HepG2 (cell line): ENCODE measurements around the gene ZNF490. TPM values are rescaled to one million over a fixed set of nuclear protein-coding genes. Genes with fewer than 3 reads are reported as not detected.

Experiments
- ATAC-seq: fragments of 200-7000 bp; cut with Tn5 transposase; 3 replicates; pipeline ENCODE4 v1.9.1; 2020; ENCODE audit warnings: mild to moderate bottlenecking, moderate library complexity
- BruUV-seq: library from RNA; stranded (reverse); fragments of 400-500 nt; replicated peaks from 2 replicates; lab custom pipeline; 2021; lab: Mats Ljungman, UMichigan
- CTCF ChIA-PET: fragments of 300-600 bp; formaldehyde crosslinking; extraction: SDS; loops from one replicate; lab custom pipeline; 2021; ENCODE audit warnings: low total read pairs, inconsistent platforms, low intra/inter-chr PET ratio; lab: Yijun Ruan, JAX
- POLR2A ChIA-PET: fragments of 350-600 bp; sonication (Branson Sonifier 250); formaldehyde crosslinking; loops from one replicate; lab custom pipeline; 2020; ENCODE audit warnings: antibody characterized with exemption, inconsistent platforms; lab: Yijun Ruan, JAX
- DNase-seq: peaks from one replicate; pipeline ENCODE4 v3.0.0-alpha.2; 2015; ENCODE audit warnings: low spot score
- FAIRE-seq: peaks from 3 replicates; lab custom pipeline; 2011; peaks lifted over from hg19 to GRCh38; lab: Jason Lieb, UNC
- H2AFZ ChIP-seq: one replicate; pipeline ENCODE4 v1.6.1; 2011; ENCODE audit warnings: low read length, inconsistent platforms
- H3K27ac ChIP-seq: fragments of 300-600 bp; 3 replicates; pipeline ENCODE4 v1.8.0; 2011; ENCODE audit warnings: mixed run types, mild to moderate bottlenecking, mixed read lengths, low read length, inconsistent platforms; ENCODE audit not compliant: insufficient read depth; ENCODE audit errors: extremely low read length
- H3K27me3 ChIP-seq, 2 experiments: fragments of 200-600 bp in 1 of 2; 2 replicates in 1 of 2; 3 replicates in 1 of 2; pipeline versions ENCODE4 v1.6.0 to v1.8.0; 2011; ENCODE audit warnings: low read length in 2 of 2, mild to moderate bottlenecking in 2 of 2, moderate library complexity in 2 of 2, inconsistent platforms in 1 of 2; ENCODE audit not compliant: insufficient read depth in 2 of 2, control insufficient read depth in 1 of 2
- H3K36me3 ChIP-seq, 2 experiments: fragments of 200-600 bp in 1 of 2; replicated peaks in 1 of 2; 2 replicates in 1 of 2; 3 replicates in 1 of 2; pipeline versions ENCODE4 v1.5.1 to v1.8.0; 2011; ENCODE audit warnings: low read length in 2 of 2, inconsistent platforms in 1 of 2; ENCODE audit not compliant: insufficient read depth in 2 of 2, control insufficient read depth in 1 of 2
- H3K4me1 ChIP-seq: 2 replicates; pipeline ENCODE4 v1.5.1; 2012; ENCODE audit warnings: low read length, inconsistent platforms; ENCODE audit not compliant: insufficient read depth
- H3K4me2 ChIP-seq: 2 replicates; pipeline ENCODE4 v1.6.0; 2011; ENCODE audit warnings: low read depth, low read length, inconsistent platforms
- H3K4me3 ChIP-seq, 3 experiments: fragments of 200-600 bp in 1 of 3; sonication (generic), shearing (Covaris generic) in 1 of 3; replicated peaks in 1 of 3; 2 replicates each; pipeline ENCODE4 v1.5.1; 2011 to 2016; ENCODE audit warnings: low read length in 3 of 3, inconsistent platforms in 2 of 3, low read depth in 2 of 3, mild to moderate bottlenecking in 2 of 3, control low read depth in 1 of 3, mixed read lengths in 1 of 3; ENCODE audit not compliant: insufficient read depth in 1 of 3
- H3K79me2 ChIP-seq: one replicate; pipeline ENCODE4 v1.6.1; 2011; ENCODE audit warnings: low read length, inconsistent platforms; ENCODE audit not compliant: insufficient read depth
- H3K9ac ChIP-seq: 2 replicates; pipeline ENCODE4 v1.6.0; 2011; ENCODE audit warnings: mild to moderate bottlenecking, low read depth, low read length, inconsistent platforms; ENCODE audit not compliant: insufficient read depth
- H3K9me3 ChIP-seq: 2 replicates; pipeline ENCODE4 v1.5.1; 2012; ENCODE audit warnings: mild to moderate bottlenecking, low read length
- H4K20me1 ChIP-seq: 2 replicates; pipeline ENCODE4 v1.6.0; 2011; ENCODE audit warnings: inconsistent platforms, mild to moderate bottlenecking, low read length, moderate library complexity; ENCODE audit not compliant: insufficient read depth
- BRD4 ChIP-seq: sonication (generic); formaldehyde crosslinking; IDR thresholded peaks from 2 replicates; pipeline ENCODE4 v1.4.0; 2020; ENCODE audit warnings: missing genetic modification reagents
- CBX5 ChIP-seq: sonication (generic); formaldehyde crosslinking; IDR thresholded peaks from 2 replicates; pipeline ENCODE4 v1.4.0; 2020; ENCODE audit warnings: missing genetic modification reagents, borderline replicate concordance
- FOXK1 ChIP-seq: sonication (generic); formaldehyde crosslinking; IDR thresholded peaks from 2 replicates; pipeline ENCODE4 v1.4.0; 2020; ENCODE audit warnings: low read depth, missing genetic modification reagents, borderline replicate concordance
- FOXK2 ChIP-seq: fragments of 450-650 bp; IDR thresholded peaks from 2 replicates; pipeline ENCODE4 v1.6.1; 2016
- FOXO1 ChIP-seq: sonication (generic); formaldehyde crosslinking; IDR thresholded peaks from 2 replicates; pipeline ENCODE4 v1.4.0; 2020; ENCODE audit warnings: missing genetic modification reagents
- FOXP1 ChIP-seq, 2 experiments: fragments of 450-650 bp in 1 of 2; IDR thresholded peaks; 2 replicates each; pipeline ENCODE4 v1.6.1; 2017 to 2018; ENCODE audit warnings: antibody characterized with exemption in 1 of 2
- GATAD2A ChIP-seq: IDR thresholded peaks from 2 replicates; pipeline ENCODE4 v1.6.1; 2016
- HDAC6 ChIP-seq: fragments of 200-600 bp; sonication (generic); IDR thresholded peaks from 2 replicates; pipeline ENCODE4 v1.7.0; 2017; ENCODE audit warnings: mild to moderate bottlenecking, antibody characterized with exemption, low read length, low read depth
- HOXA3 ChIP-seq: sonication (generic); formaldehyde crosslinking; IDR thresholded peaks from 2 replicates; pipeline ENCODE4 v1.5.0; 2020; ENCODE audit warnings: missing genetic modification reagents
- IKZF1 ChIP-seq: fragments of 450-650 bp; IDR thresholded peaks from 2 replicates; pipeline ENCODE4 v1.7.1; 2016
- NR2F1 ChIP-seq, 2 experiments: fragments of 450-650 bp in 1 of 2; formaldehyde crosslinking in 1 of 2; IDR thresholded peaks; 2 replicates each; pipeline versions ENCODE4 v1.5.0 to v1.6.1; 2016 to 2020; ENCODE audit warnings: mild to moderate bottlenecking in 1 of 2, missing compliant biosample characterization in 1 of 2, missing genetic modification reagents in 1 of 2, moderate library complexity in 1 of 2
- RARA ChIP-seq: IDR thresholded peaks from 2 replicates; pipeline ENCODE4 v1.6.1; 2016; ENCODE audit warnings: missing genetic modification reagents, missing compliant biosample characterization
- RXRA ChIP-seq: sonication (generic); formaldehyde crosslinking; IDR thresholded peaks from 2 replicates; pipeline ENCODE4 v1.5.1; 2020; ENCODE audit warnings: missing genetic modification reagents
- RXRB ChIP-seq: IDR thresholded peaks from 2 replicates; pipeline ENCODE4 v1.6.1; 2016; ENCODE audit warnings: borderline replicate concordance, missing genetic modification reagents, missing compliant biosample characterization
- SKI ChIP-seq: fragments of 450-650 bp; IDR thresholded peaks from one replicate; pipeline ENCODE4 v1.6.1; 2018; ENCODE audit warnings: mild to moderate bottlenecking; ENCODE audit not compliant: partially characterized antibody
- TBX2 ChIP-seq: sonication (generic); formaldehyde crosslinking; IDR thresholded peaks from 2 replicates; pipeline ENCODE4 v1.5.0; 2020; ENCODE audit warnings: missing genetic modification reagents, mild to moderate bottlenecking, borderline replicate concordance
- ZNF124 ChIP-seq: sonication (generic); formaldehyde crosslinking; IDR thresholded peaks from 2 replicates; pipeline ENCODE4 v1.4.0; 2020; ENCODE audit warnings: missing genetic modification reagents
- ZNF24 ChIP-seq: fragments of 450-650 bp; IDR thresholded peaks from 2 replicates; pipeline ENCODE4 v1.6.1; 2017; ENCODE audit warnings: antibody characterized with exemption, mild to moderate bottlenecking
- ZNF274 ChIP-seq: sonication (generic); formaldehyde crosslinking; IDR thresholded peaks from 2 replicates; pipeline ENCODE4 v1.5.1; 2020; ENCODE audit warnings: mild to moderate bottlenecking, missing genetic modification reagents
- WGBS: methylation state at CpG from one replicate; pipeline ENCODE4 v1.1.6; 2017; ENCODE audit warnings: low lambda C conversion rate; 5-methylcytosine and 5-hydroxymethylcytosine counted together
- in situ Hi-C: cut with HindIII; loops from 2 replicates; pipeline ENCODE4 v1.10.0; 2017; ENCODE audit warnings: low pct_unique_long_range_greater_than_20kb; ENCODE audit not compliant: extremely low pct_ligation_motif_present
- intact Hi-C: fragments of 100-400 bp; cut with micrococcal nuclease; formaldehyde crosslinking; loops from one replicate; pipeline ENCODE4 v1.10.0; 2022; ENCODE audit not compliant: unreplicated experiment
- polyA plus RNA-seq, 8 experiments: library from polyadenylated mRNA; depleted of rRNA in 3 of 8; stranded (reverse) in 7 of 8; unstranded in 1 of 8; fragments of >200 nt; fragmentation: Illumina TruSeq in 4 of 8; extraction: Trizol in 4 of 8; gene quantifications; 2 replicates each; pipeline versions ENCODE4 v1.2.1 to v1.2.3, GENCODE V29; 2011 to 2016; ENCODE audit warnings: low read depth in 4 of 8, missing spikeins in 1 of 8, mixed read lengths in 1 of 8; ENCODE audit not compliant: insufficient read depth in 1 of 8
- total RNA-seq, 5 experiments: library from RNA; depleted of rRNA; stranded (reverse); fragments of >200 nt; fragmentation: Illumina TruSeq; extraction: Trizol; gene quantifications; 2 replicates each; pipeline ENCODE4 v1.2.3, GENCODE V29; 2016; ENCODE audit warnings: low read depth in 1 of 5
- TF ChIP-seq, protein P1 (sequence below): sonication (generic); formaldehyde crosslinking; IDR thresholded peaks from 2 replicates; pipeline ENCODE4 v1.4.0; 2020; ENCODE audit warnings: missing genetic modification reagents; ENCODE audit errors: not compliant biosample characterization
- TF ChIP-seq, protein P2 (sequence below): sonication (generic); formaldehyde crosslinking; IDR thresholded peaks from 2 replicates; pipeline ENCODE4 v1.4.0; 2020; ENCODE audit warnings: missing genetic modification reagents, borderline replicate concordance
- TF ChIP-seq, protein P3 (sequence below): IDR thresholded peaks from 2 replicates; pipeline ENCODE4 v1.6.1; 2016; ENCODE audit warnings: low read depth

ZNF490 gene
- total and polyA plus RNA-seq, 2 of the 13 experiments (the other 11 are each of a cell fraction or from before 2014, with no cell fraction given): 1.3 to 2.9 TPM

DNA sequence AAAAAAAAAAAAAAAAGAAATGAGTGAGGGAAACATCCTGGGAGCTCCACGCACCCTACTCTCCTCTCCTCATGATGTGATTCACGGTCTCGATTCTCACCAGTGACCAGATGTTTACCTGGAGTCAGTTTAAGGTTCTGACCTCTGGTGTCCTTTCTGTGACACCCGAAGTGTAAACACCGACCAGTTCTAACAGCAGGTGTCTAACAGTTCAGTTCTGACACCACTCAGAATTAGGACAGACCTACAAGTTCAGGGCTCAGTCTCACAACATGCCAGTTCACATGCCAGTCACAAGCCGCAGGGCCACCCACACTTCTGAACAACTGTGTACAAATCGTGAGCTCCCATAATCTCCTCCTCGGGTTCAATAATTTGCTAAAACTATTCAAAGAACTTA is 65.3 kb downstream of the ZNF490 start:
- Histone ChIP-seq H3K9ac (no peak overlapping the region), H3K27me3 (no peaks in the 10 kb centered on the region), H3K79me2 (peaks cover 57% of the 10 kb centered on the region), H2AFZ (no peak overlapping the region), H3K4me1 (peaks cover 49% of the 10 kb centered on the region), H3K36me3 (peaks cover 2 to 4% of the 10 kb centered on the region in 2 experiments; a peak in 2 of 5 replicates), H3K27ac (no peak overlapping the region), H3K9me3 (no peaks in the 10 kb centered on the region), H4K20me1 (peaks cover 23% of the 10 kb centered on the region), H3K4me2 (peak overlapping the region; percentile 2; the same call in 1 of the 2 replicates), H3K4me3 (no peak overlapping the region)
- in situ Hi-C loops (no loop called here), intact Hi-C loops (no loop called here)
- no peak for FAIRE-seq
- POLR2A ChIA-PET: no interaction called here
- CTCF ChIA-PET: no interaction called here
- WGBS: 52% methylated on average over 8 of the region's 8 CpGs
- peak; percentile 24 for DNase-seq
- BruUV-seq: no TSS peak
- ATAC-seq: peak; percentile 69
- TF ChIP-seq FOXO1 (CRISPR knock-in tag) (peak; percentile 17; the same call in 1 of the 2 replicates), TBX2 (CRISPR knock-in tag) (peak; percentile 37; the same call in 1 of the 2 replicates), BRD4 (no peak), CBX5 (CRISPR knock-in tag) (no peak), SKI (peak; percentile 25), NR2F1 (CRISPR knock-in tag; IDR thresholded peaks at IDR 0.05) (peak in 1 of 2 experiments; percentile 32; a peak in 1 of 4 replicates), RXRA (CRISPR knock-in tag) (peak; percentile 71; the same call in 1 of the 2 replicates), FOXK1 (peak; percentile 61; the same call in 1 of the 2 replicates), HDAC6 (no peak), RARA (CRISPR knock-in tag) (peak; percentile 98), ZNF274 (CRISPR knock-in tag) (no peak), FOXP1 (IDR thresholded peaks at IDR 0.05) (no peak), FOXP1 (CRISPR knock-in tag; IDR thresholded peaks at IDR 0.05) (0 out of 2 replicates have a peak, but pooled peaks have one; percentile 47), ZNF24 (no peak), HOXA3 (CRISPR knock-in tag) (no peak), RXRB (CRISPR knock-in tag) (peak; percentile 66; the same call in 1 of the 2 replicates), FOXK2 (peak; percentile 44; the same call in 1 of the 2 replicates), IKZF1 (no peak), GATAD2A (CRISPR knock-in tag) (0 out of 2 replicates have a peak, but pooled peaks have one; percentile 16), ZNF124 (CRISPR knock-in tag) (no peak)
- TF ChIP-seq, protein P1, sequence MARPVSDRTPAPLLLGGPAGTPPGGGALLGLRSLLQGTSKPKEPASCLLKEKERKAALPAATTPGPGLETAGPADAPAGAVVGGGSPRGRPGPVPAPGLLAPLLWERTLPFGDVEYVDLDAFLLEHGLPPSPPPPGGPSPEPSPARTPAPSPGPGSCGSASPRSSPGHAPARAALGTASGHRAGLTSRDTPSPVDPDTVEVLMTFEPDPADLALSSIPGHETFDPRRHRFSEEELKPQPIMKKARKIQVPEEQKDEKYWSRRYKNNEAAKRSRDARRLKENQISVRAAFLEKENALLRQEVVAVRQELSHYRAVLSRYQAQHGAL (CRISPR knock-in tag): no peak
- TF ChIP-seq, protein P2, sequence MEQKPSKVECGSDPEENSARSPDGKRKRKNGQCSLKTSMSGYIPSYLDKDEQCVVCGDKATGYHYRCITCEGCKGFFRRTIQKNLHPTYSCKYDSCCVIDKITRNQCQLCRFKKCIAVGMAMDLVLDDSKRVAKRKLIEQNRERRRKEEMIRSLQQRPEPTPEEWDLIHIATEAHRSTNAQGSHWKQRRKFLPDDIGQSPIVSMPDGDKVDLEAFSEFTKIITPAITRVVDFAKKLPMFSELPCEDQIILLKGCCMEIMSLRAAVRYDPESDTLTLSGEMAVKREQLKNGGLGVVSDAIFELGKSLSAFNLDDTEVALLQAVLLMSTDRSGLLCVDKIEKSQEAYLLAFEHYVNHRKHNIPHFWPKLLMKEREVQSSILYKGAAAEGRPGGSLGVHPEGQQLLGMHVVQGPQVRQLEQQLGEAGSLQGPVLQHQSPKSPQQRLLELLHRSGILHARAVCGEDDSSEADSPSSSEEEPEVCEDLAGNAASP: peak; percentile 45; the same call in 1 of the 2 replicates
- TF ChIP-seq, protein P3, sequence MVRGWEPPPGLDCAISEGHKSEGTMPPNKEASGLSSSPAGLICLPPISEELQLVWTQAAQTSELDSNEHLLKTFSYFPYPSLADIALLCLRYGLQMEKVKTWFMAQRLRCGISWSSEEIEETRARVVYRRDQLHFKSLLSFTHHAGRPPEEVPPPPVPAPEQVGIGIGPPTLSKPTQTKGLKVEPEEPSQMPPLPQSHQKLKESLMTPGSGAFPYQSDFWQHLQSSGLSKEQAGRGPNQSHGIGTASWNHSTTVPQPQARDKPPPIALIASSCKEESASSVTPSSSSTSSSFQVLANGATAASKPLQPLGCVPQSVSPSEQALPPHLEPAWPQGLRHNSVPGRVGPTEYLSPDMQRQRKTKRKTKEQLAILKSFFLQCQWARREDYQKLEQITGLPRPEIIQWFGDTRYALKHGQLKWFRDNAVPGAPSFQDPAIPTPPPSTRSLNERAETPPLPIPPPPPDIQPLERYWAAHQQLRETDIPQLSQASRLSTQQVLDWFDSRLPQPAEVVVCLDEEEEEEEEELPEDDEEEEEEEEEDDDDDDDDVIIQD (CRISPR knock-in tag): peak; percentile 64; the same call in 1 of the 2 replicates
